ENCODE results near the gene KRTAP10-8. TPM values are rescaled to one million over a fixed set of nuclear protein-coding genes. Genes with fewer than 3 reads are reported as not detected.

Gene KRTAP10-8
- total and polyA plus RNA-seq, 2 experiments from 2014 or later, result not detected

DNA sequence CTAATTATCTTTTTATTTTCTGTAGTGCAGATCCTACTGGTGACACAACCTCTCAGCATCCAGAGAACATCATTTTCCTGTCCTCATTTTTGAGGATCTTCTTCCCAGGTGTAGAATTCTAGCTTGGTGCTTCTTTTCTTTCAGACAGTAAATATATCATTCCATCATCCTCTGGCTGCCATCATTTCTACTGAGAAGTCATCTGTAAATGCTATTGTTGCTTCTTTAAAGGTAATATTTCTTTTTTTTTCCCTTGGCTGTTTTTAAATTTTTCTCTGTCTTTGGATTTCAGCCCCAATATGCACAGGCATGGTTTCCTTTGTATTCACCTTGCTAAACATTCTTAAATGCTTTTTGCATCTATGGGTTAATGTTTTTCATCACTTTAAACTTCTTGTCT, 11.7 kb downstream of the KRTAP10-8 start:
- no peak overlapping the region for H3K4me2 ChIP-seq
- H3K36me3 Mint-ChIP-seq (ENCODE audit: low read depth), result peaks cover 32% of the 10 kb centered on the region
- no peak for DNase-seq (ENCODE audit: low spot score)
- H4K20me1 ChIP-seq (replicated peaks; ENCODE audit: insufficient read depth), result no peaks in the 10 kb centered on the region
- no peaks in the 10 kb centered on the region for H3K79me2 ChIP-seq (replicated peaks; ENCODE audit: insufficient read depth)
- no peak overlapping the region for H3K27ac ChIP-seq (ENCODE audit: low read depth)
- H3K36me3 ChIP-seq (ENCODE audit: insufficient read depth), result no peaks in the 10 kb centered on the region; the same call in 1 of the 2 replicates
- TF ChIP-seq, protein P1, sequence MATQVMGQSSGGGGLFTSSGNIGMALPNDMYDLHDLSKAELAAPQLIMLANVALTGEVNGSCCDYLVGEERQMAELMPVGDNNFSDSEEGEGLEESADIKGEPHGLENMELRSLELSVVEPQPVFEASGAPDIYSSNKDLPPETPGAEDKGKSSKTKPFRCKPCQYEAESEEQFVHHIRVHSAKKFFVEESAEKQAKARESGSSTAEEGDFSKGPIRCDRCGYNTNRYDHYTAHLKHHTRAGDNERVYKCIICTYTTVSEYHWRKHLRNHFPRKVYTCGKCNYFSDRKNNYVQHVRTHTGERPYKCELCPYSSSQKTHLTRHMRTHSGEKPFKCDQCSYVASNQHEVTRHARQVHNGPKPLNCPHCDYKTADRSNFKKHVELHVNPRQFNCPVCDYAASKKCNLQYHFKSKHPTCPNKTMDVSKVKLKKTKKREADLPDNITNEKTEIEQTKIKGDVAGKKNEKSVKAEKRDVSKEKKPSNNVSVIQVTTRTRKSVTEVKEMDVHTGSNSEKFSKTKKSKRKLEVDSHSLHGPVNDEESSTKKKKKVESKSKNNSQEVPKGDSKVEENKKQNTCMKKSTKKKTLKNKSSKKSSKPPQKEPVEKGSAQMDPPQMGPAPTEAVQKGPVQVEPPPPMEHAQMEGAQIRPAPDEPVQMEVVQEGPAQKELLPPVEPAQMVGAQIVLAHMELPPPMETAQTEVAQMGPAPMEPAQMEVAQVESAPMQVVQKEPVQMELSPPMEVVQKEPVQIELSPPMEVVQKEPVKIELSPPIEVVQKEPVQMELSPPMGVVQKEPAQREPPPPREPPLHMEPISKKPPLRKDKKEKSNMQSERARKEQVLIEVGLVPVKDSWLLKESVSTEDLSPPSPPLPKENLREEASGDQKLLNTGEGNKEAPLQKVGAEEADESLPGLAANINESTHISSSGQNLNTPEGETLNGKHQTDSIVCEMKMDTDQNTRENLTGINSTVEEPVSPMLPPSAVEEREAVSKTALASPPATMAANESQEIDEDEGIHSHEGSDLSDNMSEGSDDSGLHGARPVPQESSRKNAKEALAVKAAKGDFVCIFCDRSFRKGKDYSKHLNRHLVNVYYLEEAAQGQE (IDR thresholded peaks at IDR 0.05; ENCODE audit: unreplicated experiment), result no peak
- TF ChIP-seq EZH2 (IDR thresholded peaks at IDR 0.05; ENCODE audit: low read depth, unreplicated experiment) (no peak), JUNB (IDR thresholded peaks at IDR 0.05; ENCODE audit: unreplicated experiment) (no peak), STAT1 (IDR thresholded peaks at IDR 0.05; ENCODE audit: unreplicated experiment) (no peak), EZH2phosphoT487 (IDR thresholded peaks at IDR 0.05; ENCODE audit: unreplicated experiment) (no peak), CREB1 (CRISPR knock-in tag; IDR thresholded peaks at IDR 0.05; ENCODE audit: low read depth) (no peak), POLR2AphosphoS5 (IDR thresholded peaks at IDR 0.05; ENCODE audit: low read depth) (no peak), ZNF331 (CRISPR knock-in tag; IDR thresholded peaks at IDR 0.05; ENCODE audit: low read depth) (no peak), ZNF114 (CRISPR knock-in tag; IDR thresholded peaks at IDR 0.05) (no peak), NANOG (IDR thresholded peaks at IDR 0.05; ENCODE audit: borderline replicate concordance) (no peak)
- TF ChIP-seq, protein P2, sequence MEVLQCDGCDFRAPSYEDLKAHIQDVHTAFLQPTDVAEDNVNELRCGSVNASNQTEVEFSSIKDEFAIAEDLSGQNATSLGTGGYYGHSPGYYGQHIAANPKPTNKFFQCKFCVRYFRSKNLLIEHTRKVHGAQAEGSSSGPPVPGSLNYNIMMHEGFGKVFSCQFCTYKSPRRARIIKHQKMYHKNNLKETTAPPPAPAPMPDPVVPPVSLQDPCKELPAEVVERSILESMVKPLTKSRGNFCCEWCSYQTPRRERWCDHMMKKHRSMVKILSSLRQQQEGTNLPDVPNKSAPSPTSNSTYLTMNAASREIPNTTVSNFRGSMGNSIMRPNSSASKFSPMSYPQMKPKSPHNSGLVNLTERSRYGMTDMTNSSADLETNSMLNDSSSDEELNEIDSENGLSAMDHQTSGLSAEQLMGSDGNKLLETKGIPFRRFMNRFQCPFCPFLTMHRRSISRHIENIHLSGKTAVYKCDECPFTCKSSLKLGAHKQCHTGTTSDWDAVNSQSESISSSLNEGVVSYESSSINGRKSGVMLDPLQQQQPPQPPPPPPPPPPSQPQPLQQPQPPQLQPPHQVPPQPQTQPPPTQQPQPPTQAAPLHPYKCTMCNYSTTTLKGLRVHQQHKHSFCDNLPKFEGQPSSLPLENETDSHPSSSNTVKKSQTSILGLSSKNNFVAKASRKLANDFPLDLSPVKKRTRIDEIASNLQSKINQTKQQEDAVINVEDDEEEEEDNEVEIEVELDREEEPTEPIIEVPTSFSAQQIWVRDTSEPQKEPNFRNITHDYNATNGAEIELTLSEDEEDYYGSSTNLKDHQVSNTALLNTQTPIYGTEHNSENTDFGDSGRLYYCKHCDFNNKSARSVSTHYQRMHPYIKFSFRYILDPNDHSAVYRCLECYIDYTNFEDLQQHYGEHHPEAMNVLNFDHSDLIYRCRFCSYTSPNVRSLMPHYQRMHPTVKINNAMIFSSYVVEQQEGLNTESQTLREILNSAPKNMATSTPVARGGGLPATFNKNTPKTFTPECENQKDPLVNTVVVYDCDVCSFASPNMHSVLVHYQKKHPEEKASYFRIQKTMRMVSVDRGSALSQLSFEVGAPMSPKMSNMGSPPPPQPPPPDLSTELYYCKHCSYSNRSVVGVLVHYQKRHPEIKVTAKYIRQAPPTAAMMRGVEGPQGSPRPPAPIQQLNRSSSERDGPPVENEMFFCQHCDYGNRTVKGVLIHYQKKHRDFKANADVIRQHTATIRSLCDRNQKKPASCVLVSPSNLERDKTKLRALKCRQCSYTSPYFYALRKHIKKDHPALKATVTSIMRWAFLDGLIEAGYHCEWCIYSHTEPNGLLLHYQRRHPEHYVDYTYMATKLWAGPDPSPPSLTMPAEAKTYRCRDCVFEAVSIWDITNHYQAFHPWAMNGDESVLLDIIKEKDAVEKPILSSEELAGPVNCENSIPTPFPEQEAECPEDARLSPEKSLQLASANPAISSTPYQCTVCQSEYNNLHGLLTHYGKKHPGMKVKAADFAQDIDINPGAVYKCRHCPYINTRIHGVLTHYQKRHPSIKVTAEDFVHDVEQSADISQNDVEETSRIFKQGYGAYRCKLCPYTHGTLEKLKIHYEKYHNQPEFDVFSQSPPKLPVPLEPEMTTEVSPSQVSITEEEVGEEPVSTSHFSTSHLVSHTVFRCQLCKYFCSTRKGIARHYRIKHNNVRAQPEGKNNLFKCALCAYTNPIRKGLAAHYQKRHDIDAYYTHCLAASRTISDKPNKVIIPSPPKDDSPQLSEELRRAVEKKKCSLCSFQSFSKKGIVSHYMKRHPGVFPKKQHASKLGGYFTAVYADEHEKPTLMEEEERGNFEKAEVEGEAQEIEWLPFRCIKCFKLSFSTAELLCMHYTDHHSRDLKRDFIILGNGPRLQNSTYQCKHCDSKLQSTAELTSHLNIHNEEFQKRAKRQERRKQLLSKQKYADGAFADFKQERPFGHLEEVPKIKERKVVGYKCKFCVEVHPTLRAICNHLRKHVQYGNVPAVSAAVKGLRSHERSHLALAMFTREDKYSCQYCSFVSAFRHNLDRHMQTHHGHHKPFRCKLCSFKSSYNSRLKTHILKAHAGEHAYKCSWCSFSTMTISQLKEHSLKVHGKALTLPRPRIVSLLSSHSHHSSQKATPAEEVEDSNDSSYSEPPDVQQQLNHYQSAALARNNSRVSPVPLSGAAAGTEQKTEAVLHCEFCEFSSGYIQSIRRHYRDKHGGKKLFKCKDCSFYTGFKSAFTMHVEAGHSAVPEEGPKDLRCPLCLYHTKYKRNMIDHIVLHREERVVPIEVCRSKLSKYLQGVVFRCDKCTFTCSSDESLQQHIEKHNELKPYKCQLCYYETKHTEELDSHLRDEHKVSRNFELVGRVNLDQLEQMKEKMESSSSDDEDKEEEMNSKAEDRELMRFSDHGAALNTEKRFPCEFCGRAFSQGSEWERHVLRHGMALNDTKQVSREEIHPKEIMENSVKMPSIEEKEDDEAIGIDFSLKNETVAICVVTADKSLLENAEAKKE (CRISPR knock-in tag; IDR thresholded peaks at IDR 0.05), result no peak
- TF ChIP-seq, protein P3, sequence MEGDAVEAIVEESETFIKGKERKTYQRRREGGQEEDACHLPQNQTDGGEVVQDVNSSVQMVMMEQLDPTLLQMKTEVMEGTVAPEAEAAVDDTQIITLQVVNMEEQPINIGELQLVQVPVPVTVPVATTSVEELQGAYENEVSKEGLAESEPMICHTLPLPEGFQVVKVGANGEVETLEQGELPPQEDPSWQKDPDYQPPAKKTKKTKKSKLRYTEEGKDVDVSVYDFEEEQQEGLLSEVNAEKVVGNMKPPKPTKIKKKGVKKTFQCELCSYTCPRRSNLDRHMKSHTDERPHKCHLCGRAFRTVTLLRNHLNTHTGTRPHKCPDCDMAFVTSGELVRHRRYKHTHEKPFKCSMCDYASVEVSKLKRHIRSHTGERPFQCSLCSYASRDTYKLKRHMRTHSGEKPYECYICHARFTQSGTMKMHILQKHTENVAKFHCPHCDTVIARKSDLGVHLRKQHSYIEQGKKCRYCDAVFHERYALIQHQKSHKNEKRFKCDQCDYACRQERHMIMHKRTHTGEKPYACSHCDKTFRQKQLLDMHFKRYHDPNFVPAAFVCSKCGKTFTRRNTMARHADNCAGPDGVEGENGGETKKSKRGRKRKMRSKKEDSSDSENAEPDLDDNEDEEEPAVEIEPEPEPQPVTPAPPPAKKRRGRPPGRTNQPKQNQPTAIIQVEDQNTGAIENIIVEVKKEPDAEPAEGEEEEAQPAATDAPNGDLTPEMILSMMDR (conservative IDR thresholded peaks at IDR 0.05; ENCODE audit: low read depth in 2 of 2), result no peak
- TF ChIP-seq, protein P4, sequence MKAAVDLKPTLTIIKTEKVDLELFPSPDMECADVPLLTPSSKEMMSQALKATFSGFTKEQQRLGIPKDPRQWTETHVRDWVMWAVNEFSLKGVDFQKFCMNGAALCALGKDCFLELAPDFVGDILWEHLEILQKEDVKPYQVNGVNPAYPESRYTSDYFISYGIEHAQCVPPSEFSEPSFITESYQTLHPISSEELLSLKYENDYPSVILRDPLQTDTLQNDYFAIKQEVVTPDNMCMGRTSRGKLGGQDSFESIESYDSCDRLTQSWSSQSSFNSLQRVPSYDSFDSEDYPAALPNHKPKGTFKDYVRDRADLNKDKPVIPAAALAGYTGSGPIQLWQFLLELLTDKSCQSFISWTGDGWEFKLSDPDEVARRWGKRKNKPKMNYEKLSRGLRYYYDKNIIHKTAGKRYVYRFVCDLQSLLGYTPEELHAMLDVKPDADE (IDR thresholded peaks at IDR 0.05), result no peak
- no peak overlapping the region for H3K27ac Mint-ChIP-seq
- H3F3A ChIP-seq (replicated peaks; ENCODE audit: low read depth), result no peaks in the 10 kb centered on the region
- no peak overlapping the region for H2AFZ ChIP-seq
- peaks cover 8% of the 10 kb centered on the region for H3K27me3 Mint-ChIP-seq (ENCODE audit: insufficient read depth, low read depth, poor library complexity)
- no peaks in the 10 kb centered on the region for H3K27me3 ChIP-seq (ENCODE audit: insufficient read depth)
- peaks cover 3% of the 10 kb centered on the region; the same call in 1 of the 3 replicates for H3K4me1 Mint-ChIP-seq
- H3K4me3 ChIP-seq, result no peak overlapping the region
- H3K9me3 Mint-ChIP-seq, result peaks cover 54% of the 10 kb centered on the region
- no peaks in the 10 kb centered on the region for H3K4me1 ChIP-seq (ENCODE audit: insufficient read depth)
- H3K4me3 Mint-ChIP-seq, result no peak overlapping the region
- no peaks in the 10 kb centered on the region for H3K9me2 ChIP-seq (ENCODE audit: insufficient read depth)
- no peak for ATAC-seq
